MM.1S (cell line): Measurements from ENCODE around the gene ELN.

Source experiments
- CTCF ChIP-seq: fragments of 300-600 bp; sonication (generic); IDR thresholded peaks from 2 replicates; pipeline ENCODE4 v1.5.1; 2016; ENCODE audit warnings: antibody characterized with exemption, low read length, mixed read lengths
- EZH2 ChIP-seq: fragments of 300-600 bp; sonication (generic); optimal IDR thresholded peaks from 2 replicates; pipeline ENCODE3; 2017; ENCODE audit warnings: low read depth, mild to moderate bottlenecking, antibody characterized with exemption, low read length, mixed read lengths

DNA sequence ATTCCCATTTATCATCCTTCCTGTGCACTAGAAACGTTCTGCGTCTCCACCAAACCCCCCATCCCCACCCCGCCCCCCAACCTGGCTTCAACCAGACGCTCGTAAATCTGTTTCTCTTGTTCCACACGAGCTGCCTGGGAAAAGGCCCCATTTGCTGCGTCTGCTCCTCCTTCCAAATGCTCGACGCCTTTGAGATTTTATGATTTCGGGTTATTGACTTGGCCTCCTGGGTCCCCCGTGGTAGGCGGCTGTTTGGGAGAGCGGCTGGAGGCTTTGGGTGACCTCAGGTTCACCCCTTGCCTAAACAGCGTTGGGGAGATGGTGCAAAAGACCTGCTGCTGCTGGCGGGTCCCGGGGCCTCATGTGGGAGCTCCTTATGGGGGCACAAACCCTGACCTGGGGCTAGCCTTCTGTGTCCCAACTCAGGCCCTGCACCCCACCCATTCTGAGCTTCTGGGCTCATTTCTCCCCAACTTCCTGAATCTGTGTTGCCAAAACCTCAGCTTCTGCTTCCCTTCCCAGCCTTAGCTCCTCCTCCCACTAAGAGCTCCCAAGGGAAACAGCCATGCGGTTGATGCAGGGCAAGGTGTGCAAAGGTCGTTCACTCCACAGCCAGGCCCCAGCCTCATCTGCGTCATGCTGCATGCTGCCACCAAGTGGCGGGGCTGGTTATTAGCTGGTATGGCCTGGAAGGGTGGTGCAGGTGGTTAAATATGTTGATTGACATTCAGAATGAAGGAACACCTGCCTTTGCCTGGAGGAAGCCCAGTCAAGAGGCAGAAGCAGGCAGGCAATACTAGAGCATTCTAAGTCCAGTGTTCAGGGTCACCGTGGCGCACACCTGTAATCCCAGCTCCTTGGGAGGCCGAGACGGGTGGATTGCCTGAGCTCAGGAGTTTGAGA is 49.1 kb upstream of the ELN start:
- TF ChIP-seq CTCF (peak; percentile 73), EZH2 (no peak)
